Measurements from ENCODE around the gene MB21D2. TPM values are rescaled to one million over a fixed set of nuclear protein-coding genes. Genes with fewer than 3 reads are reported as not detected.
"Not testable (repeated sequence)": the region's sequence is repeated elsewhere in the genome, so short reads cannot be mapped to it uniquely, and the experiment has no call there.

The MB21D2 gene
- total RNA-seq, 1 donor from 2014 or later: 5.5 TPM

GRCh38 chr3:192817053-192817452 lies 100.6 kb downstream of the MB21D2 start:
- intact Hi-C loops (cut with micrococcal nuclease): no loop called here

GRCh38 chr3:192816351-192816750 lies 101.3 kb downstream of the MB21D2 start:
- intact Hi-C loops (cut with micrococcal nuclease): loop anchor here (1.0 kb wide), 2 partner anchors 102 to 225 kb away; no protein-coding TSS in a partner anchor

DNA sequence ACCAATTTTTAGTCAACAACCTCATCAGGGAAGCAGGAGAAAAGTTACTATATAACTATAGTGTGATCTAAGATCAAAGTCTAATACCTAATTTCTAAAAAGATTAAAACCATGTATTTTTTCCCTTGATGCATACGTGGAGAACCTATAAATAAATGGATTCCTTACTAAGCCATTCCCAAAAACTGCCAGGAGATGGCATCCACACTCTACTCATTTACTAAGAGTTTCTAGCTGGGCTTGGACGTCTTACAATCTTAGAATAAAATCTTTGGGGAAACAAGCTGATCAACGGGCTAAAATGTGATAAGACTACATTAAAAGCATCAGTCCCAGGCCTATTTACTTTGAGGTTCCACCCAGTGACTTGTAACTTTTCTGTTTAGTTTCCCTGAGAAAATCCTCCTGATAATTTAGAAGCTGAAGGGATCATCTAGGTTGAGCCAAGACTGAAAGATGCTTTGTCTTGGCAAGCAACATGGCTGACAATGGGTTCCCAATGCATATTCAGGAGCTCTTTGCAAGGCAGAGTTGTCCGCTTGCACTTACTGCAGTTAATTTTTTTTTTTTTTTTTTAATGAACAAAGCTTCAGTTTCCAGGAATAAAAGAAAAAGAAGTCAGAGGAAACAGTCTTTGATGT lies 104.8 kb downstream of the MB21D2 start:
- intact Hi-C loops (cut with micrococcal nuclease): loop anchor here (1.0 kb wide), 2 partner anchors 228 to 759 kb away; no protein-coding TSS in a partner anchor

DNA sequence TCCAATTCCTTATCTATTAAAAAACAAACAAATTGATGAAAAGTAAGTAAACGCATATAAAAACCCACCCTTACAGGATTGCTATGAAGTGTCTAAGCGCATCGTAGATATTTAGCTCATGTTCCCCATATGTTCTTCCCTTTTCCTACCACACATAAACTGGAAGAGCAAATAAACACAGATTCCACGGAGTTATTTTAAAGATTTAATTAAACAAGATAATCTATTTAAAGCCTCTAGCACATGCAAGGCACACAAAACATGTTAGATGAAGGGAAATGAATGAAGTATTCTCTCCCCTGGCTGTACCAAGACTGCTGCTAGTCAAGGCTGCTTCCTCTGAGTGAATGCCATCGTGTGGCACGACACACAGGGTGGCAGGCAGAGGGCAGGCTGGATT lies 111.9 kb downstream of the MB21D2 start:
- intact Hi-C loops (cut with micrococcal nuclease): no loop called here

DNA sequence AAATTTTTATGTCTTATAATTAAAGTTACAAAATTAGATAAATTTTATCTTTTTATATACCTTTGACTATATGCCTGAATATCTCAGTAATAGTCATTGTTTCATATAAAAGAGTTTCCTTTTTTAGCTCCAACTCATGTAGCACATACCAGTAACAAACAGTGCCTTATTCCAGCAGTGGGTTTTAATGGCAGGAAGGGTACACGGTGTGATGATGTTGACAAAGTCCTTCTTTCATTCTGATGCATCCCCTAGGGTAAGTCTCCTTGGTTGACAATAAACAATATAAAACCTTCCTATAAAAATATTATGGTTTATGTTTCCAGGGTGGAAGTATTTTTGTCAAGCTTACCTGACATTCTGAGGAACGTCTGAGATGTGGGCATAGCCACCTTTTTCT lies 113.2 kb downstream of the MB21D2 start:
- intact Hi-C loops (cut with micrococcal nuclease): no loop called here

DNA sequence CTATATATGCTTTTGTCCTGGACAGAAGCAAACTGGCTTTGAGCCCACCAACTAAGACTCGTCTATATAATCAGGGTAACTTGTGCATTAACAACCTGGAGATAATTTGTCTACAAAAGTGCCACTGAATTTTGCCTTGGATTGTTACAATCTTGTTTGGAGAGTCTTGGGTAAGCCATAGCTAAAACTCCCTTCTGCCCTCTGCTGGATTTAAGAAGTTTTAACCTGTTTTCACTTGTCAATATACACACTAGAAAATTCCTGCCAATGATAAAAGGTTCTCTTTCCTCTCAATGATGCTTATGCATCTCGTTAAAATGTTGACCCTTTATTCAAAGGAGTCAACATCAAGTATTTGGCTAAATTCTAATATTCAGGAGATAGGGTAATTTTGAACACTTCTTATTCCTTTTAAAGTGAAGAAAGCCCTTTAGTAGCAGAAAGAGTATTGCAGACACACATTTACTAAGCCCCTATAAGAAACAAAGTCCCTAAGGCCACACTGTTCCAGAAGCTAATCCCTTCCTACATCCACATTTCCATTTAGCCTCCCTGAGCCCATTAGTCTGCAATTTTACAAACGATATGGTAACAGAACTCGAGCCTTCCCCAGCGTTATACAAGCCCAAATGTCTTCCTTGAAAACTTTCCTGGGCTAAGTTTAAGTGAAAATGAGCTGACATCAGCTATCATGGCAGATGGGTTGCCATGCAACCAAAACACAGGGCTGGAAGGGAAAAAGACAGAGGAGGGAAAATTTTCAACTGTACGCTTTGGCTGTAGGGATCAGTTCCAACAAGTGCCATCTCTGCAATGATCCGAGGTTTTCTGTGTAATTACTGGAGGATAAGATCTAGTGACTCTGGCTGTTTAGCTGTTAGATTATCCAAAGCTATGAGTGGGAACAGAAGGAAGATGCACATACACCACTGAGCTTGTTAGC lies 114.4 kb downstream of the MB21D2 start:
- intact Hi-C loops (cut with micrococcal nuclease): loop anchor here (1.0 kb wide), 2 partner anchors 237 to 336 kb away; no protein-coding TSS in a partner anchor

GRCh38 chr3:192801985-192802384 lies 115.7 kb downstream of the MB21D2 start:
- intact Hi-C loops (cut with micrococcal nuclease): no loop called here

GRCh38 chr3:192799721-192800120 lies 117.9 kb downstream of the MB21D2 start:
- intact Hi-C loops (cut with micrococcal nuclease): no loop called here

- intact Hi-C loops (cut with micrococcal nuclease): no loop called here
These were observed 122.6 kb downstream of the MB21D2 start for GRCh38 chr3:192795021-192795420.

DNA sequence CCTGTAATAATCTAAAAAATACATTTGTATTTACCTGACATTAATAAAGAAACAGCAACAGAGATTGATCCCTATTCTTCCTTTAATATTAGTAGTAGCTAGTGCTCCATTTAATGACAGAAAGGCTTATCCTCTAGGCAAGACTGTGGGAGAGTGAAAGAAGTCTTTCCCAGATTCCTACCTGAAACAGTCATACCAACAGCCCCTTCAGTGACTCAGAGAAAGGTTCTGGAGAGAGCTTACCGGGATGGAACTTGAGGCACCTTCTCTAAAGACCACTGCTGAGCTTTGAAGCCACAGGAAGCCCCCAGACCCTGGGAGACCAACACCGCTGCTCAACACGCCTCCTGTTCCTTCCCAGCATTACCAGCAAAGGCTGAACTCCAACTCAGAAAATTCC lies 123.4 kb downstream of the MB21D2 start:
- intact Hi-C loops (cut with micrococcal nuclease): no loop called here

DNA sequence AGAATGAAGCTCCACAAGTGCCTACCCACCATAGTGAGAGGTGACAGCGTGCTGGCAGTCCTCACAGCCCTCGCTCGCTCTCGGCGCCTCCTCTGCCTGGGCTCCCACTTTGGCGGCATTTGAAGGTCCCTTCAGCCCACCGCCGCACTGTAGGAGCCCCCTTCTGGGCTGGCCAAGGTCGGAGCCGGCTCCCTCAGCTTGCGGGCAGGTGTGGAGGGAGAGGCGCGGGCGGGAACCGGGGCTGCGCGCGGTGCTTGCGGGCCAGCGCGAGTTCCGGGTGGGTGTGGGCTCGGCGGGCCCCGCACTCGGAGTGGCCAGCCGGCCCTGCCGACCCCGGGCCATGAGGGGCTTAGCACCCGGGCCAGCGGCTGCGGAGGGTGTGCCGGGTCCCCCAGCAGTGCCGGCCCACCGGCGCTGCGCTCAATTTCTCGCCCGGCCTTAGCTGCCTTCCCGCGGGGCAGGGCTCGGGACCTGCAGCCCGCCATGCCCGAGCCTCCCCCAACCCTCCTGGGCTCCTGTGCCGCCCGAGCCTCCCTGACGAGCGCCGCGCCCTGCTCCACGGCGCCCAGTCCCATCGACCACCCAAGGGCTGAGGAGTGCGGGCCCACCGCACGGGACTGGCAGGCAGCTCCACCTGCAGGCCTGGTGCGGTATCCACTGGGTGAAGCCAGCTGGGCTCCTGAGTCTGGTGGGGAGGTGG lies 128.7 kb downstream of the MB21D2 start:
- intact Hi-C loops (cut with micrococcal nuclease): not testable (repeated sequence)

DNA sequence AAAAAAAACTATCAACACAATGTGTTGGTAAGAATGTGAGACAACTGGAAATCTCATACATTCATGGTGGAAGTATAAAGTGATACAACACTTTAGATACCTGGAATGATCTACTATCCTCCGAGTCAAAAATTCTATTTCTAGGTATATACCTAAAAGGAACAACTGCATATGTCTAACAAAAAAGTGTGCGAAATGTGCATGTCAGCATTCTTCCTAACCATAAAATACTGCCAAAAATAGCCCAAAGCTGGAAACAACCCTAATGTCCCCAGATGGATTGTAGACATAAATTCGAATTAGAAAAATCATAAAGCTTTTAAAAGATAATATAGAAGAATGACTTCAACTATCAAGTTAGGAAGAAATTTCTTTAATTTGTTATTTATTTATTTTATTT lies 139.1 kb downstream of the MB21D2 start:
- intact Hi-C loops (cut with micrococcal nuclease): no loop called here

- intact Hi-C loops (cut with micrococcal nuclease): not testable (repeated sequence)
These were observed 143.3 kb downstream of the MB21D2 start for GRCh38 chr3:192774341-192774740.

GRCh38 chr3:192772240-192772894 lies 145.3 kb downstream of the MB21D2 start:
- intact Hi-C loops (cut with micrococcal nuclease): no loop called here

- intact Hi-C loops (cut with micrococcal nuclease): no loop called here
These were observed 159.0 kb downstream of the MB21D2 start for GRCh38 chr3:192758654-192759053.

- intact Hi-C loops (cut with micrococcal nuclease): no loop called here
These were observed 166.5 kb downstream of the MB21D2 start for GRCh38 chr3:192751148-192751547.

DNA sequence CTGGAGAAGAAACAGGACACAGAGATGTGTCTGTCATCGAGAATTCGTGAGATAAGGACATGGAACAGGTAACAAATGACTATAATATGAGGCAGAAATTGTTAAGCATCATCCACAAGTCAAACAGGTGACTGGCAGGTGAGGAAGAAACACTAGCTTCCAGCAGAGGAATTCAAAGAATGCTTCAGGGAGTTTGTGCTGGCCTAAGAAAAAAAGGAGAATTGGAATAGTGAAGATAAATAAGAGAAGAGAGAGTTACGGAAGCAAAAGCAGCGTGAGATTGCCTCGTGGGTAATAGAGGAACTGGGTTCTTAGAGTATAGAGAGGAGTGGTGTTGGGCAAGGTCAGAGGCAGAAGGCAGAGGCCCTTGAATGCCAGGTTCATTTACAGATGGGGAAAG lies 167.5 kb downstream of the MB21D2 start:
- intact Hi-C loops (cut with micrococcal nuclease): no loop called here

GRCh38 chr3:192747746-192748145 lies 169.9 kb downstream of the MB21D2 start:
- intact Hi-C loops (cut with micrococcal nuclease): no loop called here

- intact Hi-C loops (cut with micrococcal nuclease): no loop called here
These were observed 170.5 kb downstream of the MB21D2 start for GRCh38 chr3:192747145-192747544.
